Hepatocyte (in vitro differentiated cells): ENCODE measurements around the gene PNMA5.

Experiments used
- CTCF ChIP-seq: fragments of 200-600 bp; sonication (generic); IDR thresholded peaks from 2 replicates; pipeline ENCODE4 v1.5.1; 2016; ENCODE audit warnings: antibody characterized with exemption, mild to moderate bottlenecking; ENCODE audit not compliant: poor library complexity
- EZH2 ChIP-seq: fragments of 200-600 bp; sonication (generic); IDR thresholded peaks from 2 replicates; pipeline ENCODE4 v1.6.1; 2016; ENCODE audit warnings: antibody characterized with exemption, mild to moderate bottlenecking, borderline replicate concordance
- EZH2phosphoT487 ChIP-seq: fragments of 200-600 bp; sonication (generic); IDR thresholded peaks from one replicate; pipeline ENCODE4 v1.6.1; 2018; ENCODE audit warnings: antibody characterized with exemption, mild to moderate bottlenecking, low read depth, moderate library complexity; ENCODE audit not compliant: unreplicated experiment, severe bottlenecking

- TF ChIP-seq CTCF (no peak), EZH2 (no peak), EZH2phosphoT487 (no peak)
Observed at GRCh38 chrX:153030801-153031200, 36.9 kb upstream of the PNMA5 start.
